Fibroblast of the aortic adventitia (primary cell): Measurements from ENCODE around the gene FAM118A. TPM values are rescaled to one million over a fixed set of nuclear protein-coding genes. Genes with fewer than 3 reads are reported as not detected.
A peak's percentile ranks its signal among the peaks of the same experiment; 100 is the strongest.
"Not testable (repeated sequence)": the region's sequence is repeated elsewhere in the genome, so short reads cannot be mapped to it uniquely, and the experiment has no call there.

ENCODE experiments used
- DNase-seq: peaks from one replicate; pipeline ENCODE4 v3.0.0-alpha.2; 2010; ENCODE audit warnings: low read depth
- H3K4me3 ChIP-seq: 2 replicates; pipeline ENCODE4 v1.5.1; 2011; ENCODE audit warnings: low read depth, mild to moderate bottlenecking, control low read depth, low read length, moderate library complexity
- total RNA-seq: library from RNA; depleted of rRNA; stranded (reverse); fragments of >200 nt; gene quantifications from 2 replicates; pipeline ENCODE4 v1.2.3, GENCODE V29; 2012; ENCODE audit warnings: low replicate concordance
- TF ChIP-seq, protein P1 (sequence below): IDR thresholded peaks from 2 replicates; pipeline ENCODE4 v1.5.1; 2011; ENCODE audit warnings: mild to moderate bottlenecking, low read length, control low read depth, inconsistent platforms; ENCODE audit not compliant: insufficient read depth

FAM118A gene
- 18.4 and 78.0 TPM in 2 replicates for total RNA-seq

DNA sequence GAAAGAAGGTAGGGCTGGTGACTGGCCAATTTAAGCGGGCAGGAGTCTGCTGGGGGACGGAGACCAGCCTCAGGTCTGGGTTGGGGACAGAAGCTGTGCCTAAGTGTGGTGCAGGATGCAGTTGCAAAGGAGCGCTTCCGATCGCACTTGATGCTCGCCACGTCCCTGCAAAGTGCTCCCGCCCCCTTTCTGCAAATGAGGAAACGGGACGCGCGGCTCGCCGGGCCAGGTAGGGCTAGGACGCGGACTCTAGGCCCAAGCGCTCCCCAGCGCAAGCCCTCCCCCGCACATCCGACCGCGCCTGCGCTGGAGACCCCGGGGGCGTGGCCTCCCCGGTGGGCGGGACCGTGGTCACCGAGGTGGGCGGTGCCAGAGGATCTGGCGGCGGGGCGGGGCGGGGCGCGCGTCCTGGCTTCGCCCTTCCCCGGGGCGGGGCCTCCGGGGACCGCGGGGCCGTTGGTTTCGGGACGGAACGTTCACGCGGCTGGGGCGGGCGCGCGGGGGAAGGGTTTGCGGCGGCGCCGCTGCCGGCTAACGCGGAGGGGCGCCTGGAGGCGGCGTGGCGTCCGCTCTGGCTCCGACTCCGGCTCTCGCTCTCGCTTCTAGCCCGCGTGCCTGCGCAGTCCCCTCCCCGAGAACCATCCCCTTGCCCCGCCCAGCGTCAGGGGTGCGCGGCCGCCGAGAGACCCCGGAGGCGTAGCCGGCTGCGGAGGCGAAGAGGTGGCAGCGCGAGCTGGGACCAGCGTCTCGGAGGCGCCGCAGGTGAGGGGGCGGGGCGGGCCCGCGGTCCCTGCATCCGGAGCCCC is at the start of gene FAM118A:
Gene FAM118A (plus strand): TSS at position 513 of the 806 bp plus-strand sequence. CDS start 12,446 bp downstream, outside the sequence.
- peak; percentile 89 for DNase-seq
- TF ChIP-seq, protein P1, sequence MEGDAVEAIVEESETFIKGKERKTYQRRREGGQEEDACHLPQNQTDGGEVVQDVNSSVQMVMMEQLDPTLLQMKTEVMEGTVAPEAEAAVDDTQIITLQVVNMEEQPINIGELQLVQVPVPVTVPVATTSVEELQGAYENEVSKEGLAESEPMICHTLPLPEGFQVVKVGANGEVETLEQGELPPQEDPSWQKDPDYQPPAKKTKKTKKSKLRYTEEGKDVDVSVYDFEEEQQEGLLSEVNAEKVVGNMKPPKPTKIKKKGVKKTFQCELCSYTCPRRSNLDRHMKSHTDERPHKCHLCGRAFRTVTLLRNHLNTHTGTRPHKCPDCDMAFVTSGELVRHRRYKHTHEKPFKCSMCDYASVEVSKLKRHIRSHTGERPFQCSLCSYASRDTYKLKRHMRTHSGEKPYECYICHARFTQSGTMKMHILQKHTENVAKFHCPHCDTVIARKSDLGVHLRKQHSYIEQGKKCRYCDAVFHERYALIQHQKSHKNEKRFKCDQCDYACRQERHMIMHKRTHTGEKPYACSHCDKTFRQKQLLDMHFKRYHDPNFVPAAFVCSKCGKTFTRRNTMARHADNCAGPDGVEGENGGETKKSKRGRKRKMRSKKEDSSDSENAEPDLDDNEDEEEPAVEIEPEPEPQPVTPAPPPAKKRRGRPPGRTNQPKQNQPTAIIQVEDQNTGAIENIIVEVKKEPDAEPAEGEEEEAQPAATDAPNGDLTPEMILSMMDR = no peak

GRCh38 chr22:45260395-45260759 is 49.4 kb upstream of the FAM118A start:
- not testable (repeated sequence) for H3K4me3 ChIP-seq, DNase-seq

More for the DNA sequence above, at the start of gene FAM118A:
- peak within 1 kb of the TSS; percentile 80 for H3K4me3 ChIP-seq

- DNase-seq = no peak
- H3K4me3 ChIP-seq = no peak overlapping the region
- TF ChIP-seq, protein P1 = no peak
Measured at GRCh38 chr22:45261407-45262088, 48.2 kb upstream of the FAM118A start.

DNA sequence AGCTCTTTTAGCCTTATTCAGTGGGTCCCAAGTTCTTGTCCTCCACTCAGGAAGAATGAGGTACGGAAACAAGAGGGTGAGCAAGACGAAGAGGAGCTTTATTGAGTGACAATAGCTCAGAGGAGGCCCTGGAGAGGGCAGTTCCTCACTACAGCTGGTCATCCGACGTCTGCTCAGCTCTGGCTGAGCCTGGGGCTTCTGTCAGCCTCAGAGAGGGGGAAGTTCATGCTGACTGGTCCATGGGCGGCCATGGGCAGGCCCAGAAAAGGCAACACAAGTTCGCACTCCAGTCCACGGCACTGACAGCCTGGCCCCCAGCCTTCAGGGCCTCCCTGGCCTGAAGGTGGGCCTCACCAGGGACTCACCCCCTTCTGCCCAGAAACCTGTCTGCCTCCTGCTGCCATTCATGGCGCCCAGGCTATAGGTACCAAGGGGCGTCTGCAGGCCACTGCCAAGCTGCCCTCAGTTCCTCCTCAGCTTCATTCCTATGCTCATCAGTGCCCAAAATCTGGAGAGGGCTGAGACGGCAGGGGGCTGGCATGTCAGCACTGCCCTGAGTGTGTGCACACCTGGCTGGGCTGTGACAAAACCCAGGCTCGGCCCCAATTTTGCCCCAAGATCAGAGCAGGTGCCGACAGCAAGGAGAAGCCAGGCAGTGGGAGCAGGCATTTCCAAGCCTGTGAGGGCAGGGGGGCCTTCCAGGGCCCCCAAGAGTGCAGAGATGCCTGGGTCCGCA is 47.4 kb upstream of the FAM118A start:
- TF ChIP-seq, protein P1 = no peak
- no peak overlapping the region for H3K4me3 ChIP-seq
- no peak for DNase-seq

- H3K4me3 ChIP-seq = no peak overlapping the region
- TF ChIP-seq, protein P1 = no peak
- DNase-seq = no peak
Measured at GRCh38 chr22:45262931-45263462, 46.7 kb upstream of the FAM118A start.

- TF ChIP-seq, protein P1 = peak; percentile 93
- DNase-seq = peak; percentile 84
- H3K4me3 ChIP-seq = no peak overlapping the region
Measured at GRCh38 chr22:45263463-45264269, 46.1 kb upstream of the FAM118A start.
